H1 (cell line): ENCODE measurements around the gene RAB40C. TPM values are rescaled to one million over a fixed set of nuclear protein-coding genes. Genes with fewer than 3 reads are reported as not detected.

ENCODE experiments used
- polyA plus RNA-seq, 7 experiments: library from polyadenylated mRNA; depleted of rRNA in 3 of 7; stranded (reverse) in 5 of 7; unstranded in 2 of 7; fragments of >200 nt in 5 of 7; fragments of 200-250 nt in 2 of 7; gene quantifications; 1 replicate in 5 of 7; 2 replicates in 1 of 7; 4 replicates in 1 of 7; pipeline versions ENCODE4 v1.2.1 to v1.2.3, GENCODE V29; 2011 to 2013; ENCODE audit warnings: missing spikeins in 2 of 7, mixed read lengths in 2 of 7
- total RNA-seq: library from RNA; stranded (reverse); fragmentation: NEBNext Ultra II Directional; extraction: Animal tissue kit (Norgen Biotek cat#: 25700); gene quantifications from 2 replicates; pipeline ENCODE4 v1.2.1, GENCODE V29; 2021
- TF ChIP-seq, protein P1 (sequence below), 3 experiments: IDR thresholded peaks; 1 replicate in 2 of 3; 2 replicates in 1 of 3; pipeline versions ENCODE4 v1.5.1 to v1.6.1; 2011; ENCODE audit warnings: low read length in 3 of 3, mild to moderate bottlenecking in 3 of 3, inconsistent platforms in 2 of 3, low read depth in 1 of 3, moderate library complexity in 1 of 3; ENCODE audit not compliant: insufficient read depth in 1 of 3; ENCODE audit errors: control extremely low read depth in 1 of 3

RAB40C gene
- total and polyA plus RNA-seq, 2 of the 8 experiments (the other 6 are each of a cell fraction or from before 2014, with no cell fraction given), result 13.9 to 15.6 TPM

DNA sequence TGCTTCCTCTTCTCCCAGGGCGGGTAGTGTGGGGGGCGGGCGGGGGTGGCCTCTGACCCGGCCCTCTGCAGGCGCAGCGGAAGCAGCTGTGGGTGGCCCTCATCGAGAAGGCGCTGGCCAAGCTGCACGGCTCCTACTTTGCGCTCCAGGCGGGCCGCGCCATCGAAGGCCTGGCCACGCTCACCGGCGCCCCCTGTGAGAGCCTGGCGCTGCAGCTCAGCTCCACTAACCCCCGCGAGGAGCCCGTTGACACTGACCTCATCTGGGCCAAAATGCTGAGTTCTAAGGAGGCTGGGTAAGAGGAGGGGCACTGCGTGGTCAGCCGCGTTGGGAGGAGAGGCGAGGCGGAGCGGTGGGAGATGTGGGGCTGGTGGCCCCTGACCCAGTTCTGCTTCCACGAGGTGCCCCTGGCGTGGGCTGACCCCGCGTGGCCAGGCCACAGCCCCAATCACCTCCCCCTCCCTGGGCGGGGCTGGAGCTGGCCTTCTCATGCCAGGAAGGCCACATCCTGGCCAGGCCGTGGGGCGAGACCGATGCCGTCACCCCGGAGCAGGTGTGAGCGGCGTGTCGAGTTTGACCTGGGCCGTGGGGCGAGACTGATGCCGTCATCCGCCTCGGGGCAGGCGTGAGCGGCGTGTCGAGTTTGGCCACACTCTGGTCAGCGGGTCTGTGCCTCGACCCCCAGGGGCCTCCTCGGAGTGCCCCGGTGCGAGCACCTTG lies 40.2 kb upstream of the RAB40C start (continued):
- TF ChIP-seq, protein P1, sequence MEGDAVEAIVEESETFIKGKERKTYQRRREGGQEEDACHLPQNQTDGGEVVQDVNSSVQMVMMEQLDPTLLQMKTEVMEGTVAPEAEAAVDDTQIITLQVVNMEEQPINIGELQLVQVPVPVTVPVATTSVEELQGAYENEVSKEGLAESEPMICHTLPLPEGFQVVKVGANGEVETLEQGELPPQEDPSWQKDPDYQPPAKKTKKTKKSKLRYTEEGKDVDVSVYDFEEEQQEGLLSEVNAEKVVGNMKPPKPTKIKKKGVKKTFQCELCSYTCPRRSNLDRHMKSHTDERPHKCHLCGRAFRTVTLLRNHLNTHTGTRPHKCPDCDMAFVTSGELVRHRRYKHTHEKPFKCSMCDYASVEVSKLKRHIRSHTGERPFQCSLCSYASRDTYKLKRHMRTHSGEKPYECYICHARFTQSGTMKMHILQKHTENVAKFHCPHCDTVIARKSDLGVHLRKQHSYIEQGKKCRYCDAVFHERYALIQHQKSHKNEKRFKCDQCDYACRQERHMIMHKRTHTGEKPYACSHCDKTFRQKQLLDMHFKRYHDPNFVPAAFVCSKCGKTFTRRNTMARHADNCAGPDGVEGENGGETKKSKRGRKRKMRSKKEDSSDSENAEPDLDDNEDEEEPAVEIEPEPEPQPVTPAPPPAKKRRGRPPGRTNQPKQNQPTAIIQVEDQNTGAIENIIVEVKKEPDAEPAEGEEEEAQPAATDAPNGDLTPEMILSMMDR (IDR thresholded peaks at IDR 0.05; ENCODE audit: control extremely low read depth in 1 of 3, insufficient read depth in 1 of 3, low read depth in 1 of 3, low read length in 3 of 3), result peak; percentile 70 to 76 (median 76)
